Inferior parietal cortex (tissue), 1 donor: ENCODE results near the gene SCP2.
"Not testable (repeated sequence)": the region's sequence is repeated elsewhere in the genome, so short reads cannot be mapped to it uniquely, and the experiment has no call there.

Experiments used
- DNase-seq: peaks from one replicate; pipeline ENCODE4 v3.0.0-alpha.2; 2016; ENCODE audit errors: extremely low spot score

SCP2 gene

DNA sequence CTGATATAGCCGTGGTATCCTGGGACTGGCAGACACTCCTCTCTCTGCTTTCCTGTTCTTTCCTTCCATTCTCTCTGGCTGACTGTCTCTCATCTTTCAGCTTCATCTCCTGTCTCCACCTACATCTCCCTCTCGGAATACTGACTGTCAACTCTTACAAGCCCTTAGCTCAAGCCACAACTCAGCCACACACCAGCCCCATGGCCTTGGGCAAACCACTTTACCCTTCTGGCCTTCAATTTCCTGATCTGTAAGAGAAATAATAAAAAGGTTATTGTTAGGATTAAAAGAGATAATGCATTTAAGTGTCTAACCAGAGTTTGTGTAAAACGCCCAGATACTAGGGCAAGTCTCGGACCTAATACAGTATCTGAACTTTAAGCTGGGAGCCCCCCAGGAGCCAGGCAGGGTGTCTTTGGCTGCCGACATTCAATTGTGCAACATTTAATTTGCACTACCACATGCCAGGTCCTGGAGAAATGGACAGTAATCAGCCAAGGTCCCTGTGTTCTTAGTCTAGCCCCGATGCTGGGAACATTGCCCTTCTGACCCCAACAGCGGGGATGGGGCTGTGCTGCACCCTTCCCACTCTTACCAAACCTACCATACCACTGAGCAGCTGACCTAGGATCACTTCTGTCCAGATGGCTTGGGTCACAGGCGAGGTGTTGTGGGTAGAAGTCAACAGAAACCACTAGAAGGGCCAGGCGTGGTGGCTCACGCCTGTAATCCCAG is 10.7 kb upstream of the SCP2 start:
- no peak for DNase-seq

- DNase-seq = no peak
Observed at GRCh38 chr1:52917156-52917555, 9.9 kb upstream of the SCP2 start.

DNA sequence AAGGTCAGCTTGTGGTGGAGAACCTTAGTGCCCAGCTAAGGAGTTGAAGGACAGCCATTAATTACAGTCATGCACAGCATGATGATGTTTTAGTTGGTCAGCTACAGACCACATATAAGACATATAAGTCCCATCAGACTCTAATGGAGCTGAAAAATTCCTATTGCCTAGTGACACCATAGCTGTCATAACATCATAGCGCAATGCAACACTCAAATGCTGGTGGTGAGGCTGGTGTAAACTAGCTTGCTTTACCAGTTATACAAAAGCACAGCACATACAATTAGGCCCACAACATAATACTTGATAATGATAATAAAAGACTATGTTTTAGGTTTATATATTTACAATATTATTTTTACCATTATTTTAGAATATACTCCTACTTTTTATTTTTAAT is 9.5 kb upstream of the SCP2 start:
- DNase-seq = no peak

GRCh38 chr1:52918201-52918600 is 8.9 kb upstream of the SCP2 start:
- DNase-seq = no peak

DNA sequence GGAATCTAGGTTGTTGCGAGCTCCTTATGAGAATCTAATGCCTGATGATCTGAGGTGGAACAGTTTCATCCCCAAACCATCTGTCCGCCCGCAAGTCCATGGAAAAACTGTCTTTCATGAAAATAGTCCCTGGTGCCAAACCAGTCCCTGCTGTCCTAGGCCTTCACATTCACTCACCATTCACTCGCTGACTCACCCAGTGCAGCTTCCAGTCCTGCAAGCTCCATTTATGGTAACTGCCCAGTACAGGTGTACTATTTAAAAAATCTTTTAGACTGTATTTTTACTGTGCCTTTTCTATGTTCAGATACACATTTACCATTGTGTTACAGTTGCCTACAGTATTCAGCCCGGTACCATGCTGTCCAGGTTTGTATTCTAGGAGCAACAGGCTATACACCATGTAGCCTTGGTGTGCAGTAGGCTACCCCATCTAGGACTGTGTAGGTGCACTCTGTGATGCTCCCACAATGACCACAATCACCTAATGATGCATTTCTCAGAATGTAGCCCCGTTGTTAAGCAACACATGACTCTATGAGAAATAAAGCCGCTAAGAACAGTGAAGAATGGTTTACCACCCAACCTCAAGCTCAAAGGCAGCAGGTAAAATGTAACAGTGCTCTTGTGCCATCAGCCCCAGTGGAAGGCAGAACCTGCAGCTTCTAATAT is 7.9 kb upstream of the SCP2 start:
- no peak for DNase-seq

- DNase-seq = no peak
Observed at GRCh38 chr1:52919723-52920483, 7.2 kb upstream of the SCP2 start.

DNA sequence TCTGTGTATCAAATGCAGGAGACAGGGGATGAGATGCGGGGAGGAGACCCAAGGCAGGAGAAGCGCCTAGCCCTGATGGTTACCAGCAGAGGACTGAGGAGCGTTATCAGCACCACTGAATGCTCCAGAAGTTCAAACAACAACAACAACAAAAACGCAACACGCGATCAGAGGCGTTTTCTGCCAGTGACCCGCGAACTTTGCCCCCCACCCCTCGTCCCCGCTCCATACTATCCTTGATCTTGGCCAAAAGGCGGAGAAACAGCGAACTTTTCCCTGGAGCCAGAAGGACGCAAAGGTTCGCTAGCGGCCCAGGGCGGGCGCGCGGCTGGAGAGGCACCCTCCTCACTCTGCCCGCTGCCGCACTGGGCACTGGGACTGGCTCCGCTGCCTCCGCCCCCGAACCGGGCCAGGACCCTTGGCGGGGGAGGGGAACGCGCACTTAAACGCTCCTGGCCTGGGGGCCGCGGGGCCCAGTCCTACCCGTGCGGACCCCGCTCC is 6.2 kb upstream of the SCP2 start:
- DNase-seq = no peak

DNA sequence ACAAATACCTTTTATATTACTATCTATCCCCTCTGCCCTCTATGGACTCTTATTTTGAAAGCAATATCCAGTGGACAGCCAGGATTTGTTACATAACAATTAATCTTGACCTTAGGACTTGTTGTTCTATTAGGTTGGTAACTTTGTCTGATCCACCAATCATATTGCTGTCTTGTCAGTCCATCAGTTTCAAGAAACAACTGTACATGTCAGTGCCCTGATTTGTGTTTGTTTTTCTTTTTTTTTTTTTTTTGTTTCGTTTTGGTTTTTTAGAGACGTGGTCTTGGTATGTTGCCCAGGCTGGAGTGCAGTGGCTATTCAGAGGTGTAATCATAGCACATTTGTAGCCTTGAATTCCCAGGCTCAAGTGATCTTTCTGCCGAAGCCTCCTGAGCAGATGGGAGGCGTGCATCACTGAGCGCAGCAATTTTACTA is 1.5 kb upstream of the SCP2 start:
- DNase-seq = no peak

DNA sequence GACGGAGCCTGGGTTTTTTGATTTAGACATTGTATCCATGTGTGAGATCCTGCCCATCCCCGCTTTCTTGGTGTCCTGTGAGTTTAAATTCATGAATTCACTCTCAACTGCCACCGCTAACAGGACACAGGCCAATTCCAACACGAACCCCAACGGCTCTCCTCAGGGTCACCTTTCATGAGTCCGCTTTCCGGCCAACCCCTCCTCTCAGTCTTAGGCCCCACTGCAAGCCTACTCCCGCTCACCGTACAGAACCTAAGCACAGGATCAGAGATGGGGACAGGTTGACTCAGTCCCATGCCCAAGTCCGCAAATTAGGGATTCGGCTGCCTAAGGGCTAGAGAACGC is 238 bp upstream of the SCP2 start:
- DNase-seq = no peak

DNA sequence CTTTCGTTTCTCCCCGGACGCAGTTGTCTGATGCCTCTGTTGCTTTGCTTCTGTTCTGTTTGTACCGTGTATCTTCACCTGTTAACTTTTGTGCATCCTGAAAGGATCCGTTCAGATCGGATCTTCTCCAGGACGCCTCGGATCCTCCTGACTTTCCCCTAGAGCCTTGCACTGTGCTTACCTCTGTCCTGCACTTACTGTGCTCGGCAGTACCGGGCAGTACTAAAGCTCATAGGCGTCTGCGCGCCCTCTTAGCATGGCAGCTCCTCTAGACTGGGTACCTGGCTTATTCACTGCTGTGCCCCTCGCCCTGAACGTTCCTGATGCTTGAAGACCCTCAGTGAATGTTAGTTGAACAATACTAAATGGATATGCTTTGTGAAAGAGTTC is 934 bp downstream of the SCP2 start:
- peak; percentile 36 for DNase-seq

- no peak for DNase-seq
Observed at GRCh38 chr1:52929019-52929418, 1.9 kb downstream of the SCP2 start.

DNA sequence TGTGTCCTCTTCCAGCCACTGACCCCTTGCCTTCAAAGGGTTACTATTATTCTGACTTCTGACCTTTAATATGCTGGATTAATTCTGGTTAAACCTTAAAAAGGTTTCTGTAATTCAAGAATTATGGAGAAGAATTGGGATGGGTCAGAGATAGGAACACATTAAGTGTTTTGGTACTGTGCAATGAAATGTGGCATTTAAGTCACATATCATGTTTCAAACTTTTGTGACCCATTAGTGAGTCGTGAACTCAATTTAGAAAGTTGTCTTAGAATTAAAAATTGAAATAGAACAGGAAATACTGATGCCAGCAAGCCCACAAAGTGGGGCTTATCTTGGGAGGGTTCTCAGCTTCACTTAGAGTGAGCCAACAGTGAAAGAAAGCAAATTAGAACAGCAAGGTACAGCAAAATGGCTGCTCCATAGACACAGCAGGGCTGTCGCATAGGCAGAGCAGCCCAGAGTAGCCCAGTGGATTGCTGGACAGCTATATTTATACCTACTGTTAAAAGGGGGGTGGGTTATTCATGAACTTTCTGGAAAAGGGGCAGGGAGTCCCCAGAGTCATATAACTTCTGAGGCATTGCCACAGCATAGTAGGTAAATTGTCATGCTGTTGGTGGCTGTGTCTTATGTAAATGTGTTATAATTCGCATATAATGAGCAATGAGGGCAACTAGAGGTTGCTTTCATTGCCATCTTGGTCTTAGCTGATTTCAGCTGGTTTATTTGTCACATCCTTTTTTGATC is 10.5 kb downstream of the SCP2 start:
- DNase-seq = no peak

- no peak for DNase-seq
Observed at GRCh38 chr1:52938183-52938451, 11.0 kb downstream of the SCP2 start.

DNA sequence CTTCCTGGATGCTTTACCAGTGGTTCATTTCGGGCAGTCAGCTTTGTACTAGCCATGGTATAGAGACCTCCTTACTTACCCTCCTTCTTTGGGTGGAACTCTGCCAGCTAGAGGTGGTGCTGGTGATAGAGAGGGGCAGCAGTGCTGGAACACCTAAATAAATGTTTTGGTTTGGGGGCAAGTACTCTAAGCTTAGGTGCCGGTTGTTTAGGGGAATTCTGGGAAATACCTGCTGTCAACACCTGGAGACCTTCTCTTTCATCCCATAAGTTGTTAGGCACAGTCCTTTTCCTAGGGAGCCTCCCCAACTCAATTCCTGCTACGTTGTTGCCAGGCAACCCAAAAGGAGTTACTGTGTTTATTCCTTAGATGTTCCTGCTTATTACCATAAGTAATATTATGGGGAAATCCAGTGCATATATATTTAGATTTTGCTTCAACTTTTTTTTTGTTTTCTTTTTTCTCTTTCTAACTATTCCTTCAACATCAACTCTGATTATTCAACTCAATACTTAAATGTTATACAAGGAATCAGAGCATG is 16.9 kb downstream of the SCP2 start:
- DNase-seq = no peak

- no peak for DNase-seq
Observed at GRCh38 chr1:52944566-52944965, 17.5 kb downstream of the SCP2 start.

GRCh38 chr1:52947490-52947889 is 20.4 kb downstream of the SCP2 start:
- DNase-seq = peak; percentile 35

GRCh38 chr1:52949602-52950001 is 22.5 kb downstream of the SCP2 start:
- not testable (repeated sequence) for DNase-seq

DNA sequence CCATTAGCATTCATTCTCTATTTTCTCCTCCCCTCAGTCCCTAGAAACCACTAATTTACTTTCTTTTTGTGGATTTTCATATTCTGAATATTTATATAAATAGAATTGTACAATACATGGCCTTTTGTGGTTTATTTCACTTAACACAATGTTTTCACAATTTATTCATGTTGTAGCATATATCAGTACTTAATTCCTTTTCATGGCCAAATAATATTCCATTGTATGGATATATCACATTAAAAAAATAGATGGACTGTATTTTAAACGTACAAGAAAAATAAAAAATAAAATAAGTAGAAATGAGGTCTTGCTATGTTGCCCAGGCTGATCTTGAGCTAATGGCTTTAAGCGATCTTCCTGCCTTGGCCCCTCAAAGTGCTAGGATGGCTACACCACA is 25.0 kb downstream of the SCP2 start:
- DNase-seq = no peak

- no peak for DNase-seq
Observed at GRCh38 chr1:52955129-52955970, 28.3 kb downstream of the SCP2 start.

DNA sequence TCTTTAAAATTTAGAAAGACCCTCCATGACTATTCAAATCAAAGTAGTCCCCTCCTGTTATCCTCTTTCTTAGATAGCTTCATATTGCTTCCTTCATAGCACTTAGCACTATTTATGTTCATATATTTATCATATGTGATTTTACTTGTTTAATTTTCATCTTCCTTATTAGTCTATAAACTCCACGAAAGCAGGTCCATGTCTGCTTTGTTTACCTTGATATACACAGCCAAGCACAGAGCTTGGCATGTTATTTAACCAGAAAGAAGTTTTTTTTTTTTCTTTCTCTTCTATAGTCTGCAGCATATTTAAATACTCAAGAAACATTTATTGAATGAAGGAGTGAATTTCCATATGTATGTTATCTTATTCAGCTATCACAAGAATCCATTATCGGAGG is 36.0 kb downstream of the SCP2 start:
- DNase-seq = no peak

DNA sequence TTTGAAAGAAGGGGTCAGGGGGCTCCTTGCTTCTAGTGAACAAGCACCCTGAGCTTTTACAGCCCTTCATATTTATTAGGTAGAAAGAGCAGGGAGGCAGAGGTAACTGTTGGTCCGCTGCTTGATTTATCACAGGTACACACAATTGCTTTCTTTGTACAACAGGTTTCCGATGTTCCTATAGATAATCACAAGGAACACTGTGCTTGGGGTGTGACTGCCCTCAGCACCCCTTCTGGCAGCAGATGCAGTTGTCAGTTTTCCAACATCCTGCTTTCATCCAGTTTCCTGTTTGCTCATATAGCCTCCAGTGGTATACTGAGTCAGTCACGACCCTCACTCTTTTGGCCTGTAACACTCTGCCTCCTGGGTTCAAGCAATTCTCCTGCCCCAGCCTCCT is 40.6 kb downstream of the SCP2 start:
- DNase-seq = no peak
